Fibroblast of skin of left biceps (primary cell): Measurements from ENCODE around the gene FAM3B.
"Not testable (repeated sequence)": the region's sequence is repeated elsewhere in the genome, so short reads cannot be mapped to it uniquely, and the experiment has no call there.

Experiments
- DNase-seq, 2 experiments: peaks; one replicate each; pipeline ENCODE4 v3.0.0-alpha.2; 2013; ENCODE audit warnings: low read depth in 2 of 2

Gene FAM3B, protein sequence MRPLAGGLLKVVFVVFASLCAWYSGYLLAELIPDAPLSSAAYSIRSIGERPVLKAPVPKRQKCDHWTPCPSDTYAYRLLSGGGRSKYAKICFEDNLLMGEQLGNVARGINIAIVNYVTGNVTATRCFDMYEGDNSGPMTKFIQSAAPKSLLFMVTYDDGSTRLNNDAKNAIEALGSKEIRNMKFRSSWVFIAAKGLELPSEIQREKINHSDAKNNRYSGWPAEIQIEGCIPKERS

DNA sequence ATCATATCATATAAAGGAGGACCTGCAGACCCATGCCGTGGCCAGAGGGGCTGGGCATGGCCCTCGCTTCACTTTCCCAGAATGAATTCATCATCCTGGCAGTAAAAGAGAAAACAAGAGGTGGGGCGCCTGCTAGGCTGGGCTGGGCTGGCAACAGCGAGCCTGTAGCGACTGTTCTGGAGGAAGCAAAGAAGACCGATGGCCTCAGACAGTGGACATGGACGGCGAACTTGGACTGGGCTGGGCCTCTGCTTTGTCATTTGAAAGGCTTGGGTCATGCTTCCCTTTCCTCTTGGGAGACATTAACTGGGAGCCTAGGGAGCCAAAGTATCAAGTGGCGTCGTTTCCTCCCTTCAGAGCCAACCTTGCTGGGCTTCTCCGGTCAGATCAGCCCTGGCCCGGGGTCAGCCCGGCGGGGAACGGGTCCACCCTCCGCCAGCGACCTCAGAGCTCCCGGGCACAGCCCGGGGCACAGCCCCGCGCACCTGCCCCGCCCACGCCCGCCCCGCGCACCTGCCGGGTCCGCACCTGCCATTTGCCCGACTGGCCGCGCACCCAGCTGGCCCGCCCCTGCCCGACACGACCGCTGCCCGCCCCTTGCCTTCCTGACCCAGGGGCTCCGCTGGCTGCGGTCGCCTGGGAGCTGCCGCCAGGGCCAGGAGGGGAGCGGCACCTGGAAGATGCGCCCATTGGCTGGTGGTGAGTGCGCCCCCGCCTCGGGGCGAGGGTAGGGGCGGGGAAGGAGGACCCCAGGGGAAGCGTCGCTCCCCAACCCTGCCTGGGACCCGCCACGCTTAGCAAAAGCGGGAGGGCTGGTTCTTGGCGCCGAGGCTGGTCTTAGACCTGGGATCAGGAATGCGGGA, at the start of gene FAM3B:
Gene FAM3B, plus strand, starts transcription at position 602 of the 863 bp plus-strand sequence. Its CDS starts 79 bp downstream, at position 681.
- no peak for DNase-seq

DNA sequence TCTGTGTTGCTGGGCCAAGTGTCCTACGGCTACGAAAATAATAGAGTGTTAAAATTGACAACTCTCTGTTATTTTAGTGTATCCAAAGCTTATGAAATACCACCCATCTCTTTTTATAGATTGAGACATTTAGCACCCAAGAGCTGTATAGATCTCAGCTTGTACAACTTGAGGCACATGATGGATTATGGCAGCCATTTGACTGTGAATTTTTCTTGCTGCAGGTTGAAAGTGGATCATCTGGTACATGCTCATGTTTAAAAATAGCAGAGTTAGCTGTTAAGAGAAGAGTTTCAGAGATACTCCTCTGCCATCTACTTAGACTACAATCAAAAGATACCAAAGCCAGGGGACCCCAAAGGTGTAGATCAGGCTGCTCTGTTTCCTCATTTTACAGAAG, 49.3 kb upstream of the FAM3B start:
- no peak for DNase-seq

DNA sequence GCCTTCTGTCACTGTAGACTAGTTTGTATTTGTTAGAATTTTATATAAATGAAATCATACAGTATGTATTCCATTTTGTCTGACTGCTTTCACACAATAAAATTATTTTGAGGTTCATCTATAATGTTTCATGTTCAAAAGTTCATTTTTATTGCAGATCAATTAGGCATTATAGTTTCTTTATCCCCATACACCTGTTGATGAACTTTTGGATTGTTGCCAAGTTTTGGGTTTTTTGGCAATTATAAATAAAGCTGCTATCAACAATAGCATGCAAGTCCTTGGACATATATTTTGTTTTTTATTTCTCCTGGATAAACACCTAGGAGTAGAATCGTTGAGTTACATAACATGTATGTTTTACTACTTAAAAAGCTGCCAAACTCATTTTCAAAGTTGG, 47.1 kb upstream of the FAM3B start:
- no peak for DNase-seq

DNA sequence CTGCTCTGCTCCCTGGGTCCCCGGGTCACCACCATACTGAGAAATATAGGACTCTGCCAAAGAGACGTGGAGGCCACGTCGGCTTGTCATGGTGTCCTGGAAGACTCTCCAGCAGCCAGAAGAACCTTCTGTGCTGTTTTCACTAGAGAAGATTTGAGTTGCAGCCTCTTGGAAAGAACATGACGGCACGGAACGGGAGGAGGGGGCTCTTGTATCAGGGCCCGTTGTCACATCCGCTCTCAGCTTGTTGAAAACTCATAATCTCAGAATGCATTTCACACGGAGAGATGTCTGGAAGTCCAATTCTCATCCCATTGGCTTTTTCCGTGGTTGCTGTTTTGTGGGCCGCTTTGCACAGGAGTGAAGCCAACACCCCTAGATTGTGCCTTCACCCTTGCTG, 39.4 kb upstream of the FAM3B start:
- no peak for DNase-seq

DNA sequence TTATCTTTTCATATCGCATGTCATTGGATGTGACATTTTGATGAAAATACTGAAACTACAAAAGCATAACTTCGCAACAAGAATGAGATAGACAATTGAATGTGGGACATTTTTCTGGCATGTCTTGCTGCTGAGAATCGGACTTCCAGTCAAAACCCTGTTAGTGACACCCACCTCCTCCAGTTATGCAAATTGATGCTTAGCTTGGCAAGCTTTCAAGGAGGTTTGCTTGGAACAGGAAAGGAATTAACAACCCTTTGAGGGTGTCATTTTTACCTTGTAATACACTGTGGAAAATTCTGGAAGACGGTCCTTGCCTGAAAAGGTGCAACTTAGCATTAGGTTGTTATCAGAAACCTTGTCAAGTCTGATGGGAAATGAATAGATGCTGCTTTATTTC, 38.8 kb upstream of the FAM3B start:
- no peak for DNase-seq

DNA sequence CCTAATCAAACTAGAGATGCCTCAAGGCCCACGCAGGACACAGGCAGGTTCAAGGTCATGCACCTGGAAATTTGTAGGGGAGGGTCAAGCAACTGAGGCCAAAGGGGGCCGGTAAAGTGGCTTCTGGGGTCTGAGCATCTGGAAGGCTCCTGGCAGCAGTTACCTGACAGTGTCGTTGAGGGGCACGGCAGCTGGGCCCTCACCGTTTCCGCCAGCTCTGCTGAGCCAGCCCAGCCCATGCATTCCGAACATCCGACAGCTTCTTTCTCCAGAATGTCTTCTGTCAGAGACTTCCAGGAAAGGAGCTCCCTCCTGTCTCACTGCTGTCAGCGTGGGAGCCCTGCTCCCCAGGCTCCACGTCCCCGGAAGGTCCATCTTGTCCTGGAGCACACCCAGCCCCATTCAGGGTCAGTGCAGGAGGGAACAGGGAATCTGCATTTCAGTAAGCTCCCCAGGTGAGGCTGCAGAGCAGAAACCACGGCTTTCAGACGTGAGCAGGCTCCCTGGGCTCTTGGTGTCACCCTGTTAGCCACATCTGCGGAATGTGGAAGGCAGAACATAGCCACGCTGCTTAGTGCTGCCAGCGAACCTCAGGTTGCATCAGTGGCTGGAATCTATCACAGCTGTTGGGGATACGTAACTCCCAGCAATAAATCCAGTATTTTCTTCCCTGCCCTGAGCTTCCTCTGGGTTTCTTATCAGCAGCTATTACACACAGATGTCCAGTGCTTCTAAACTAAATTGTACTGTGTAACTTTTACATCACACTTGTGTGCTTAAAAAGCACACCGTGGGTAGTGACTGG, 36.3 kb upstream of the FAM3B start:
- peak; percentile 42 to 47 for DNase-seq

DNA sequence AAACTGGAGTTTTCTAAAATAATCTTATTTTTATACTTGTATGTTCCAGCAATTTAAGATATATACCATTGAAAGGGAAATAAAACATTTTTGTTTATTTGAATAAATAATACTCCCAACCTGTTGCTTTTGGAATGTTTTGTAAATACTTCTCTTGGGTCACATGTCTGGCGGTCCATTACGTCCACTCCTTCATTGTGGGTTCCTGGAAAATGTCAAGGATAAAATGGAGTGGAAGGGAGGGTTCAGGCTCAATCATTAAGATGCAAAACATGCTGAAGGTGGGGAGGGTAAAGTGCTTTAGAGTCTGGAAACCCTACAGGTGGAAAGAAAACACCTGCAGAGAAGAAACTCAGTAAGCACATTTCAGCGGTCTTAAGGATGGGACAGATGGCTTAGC, 34.2 kb upstream of the FAM3B start:
- DNase-seq, result no peak

DNA sequence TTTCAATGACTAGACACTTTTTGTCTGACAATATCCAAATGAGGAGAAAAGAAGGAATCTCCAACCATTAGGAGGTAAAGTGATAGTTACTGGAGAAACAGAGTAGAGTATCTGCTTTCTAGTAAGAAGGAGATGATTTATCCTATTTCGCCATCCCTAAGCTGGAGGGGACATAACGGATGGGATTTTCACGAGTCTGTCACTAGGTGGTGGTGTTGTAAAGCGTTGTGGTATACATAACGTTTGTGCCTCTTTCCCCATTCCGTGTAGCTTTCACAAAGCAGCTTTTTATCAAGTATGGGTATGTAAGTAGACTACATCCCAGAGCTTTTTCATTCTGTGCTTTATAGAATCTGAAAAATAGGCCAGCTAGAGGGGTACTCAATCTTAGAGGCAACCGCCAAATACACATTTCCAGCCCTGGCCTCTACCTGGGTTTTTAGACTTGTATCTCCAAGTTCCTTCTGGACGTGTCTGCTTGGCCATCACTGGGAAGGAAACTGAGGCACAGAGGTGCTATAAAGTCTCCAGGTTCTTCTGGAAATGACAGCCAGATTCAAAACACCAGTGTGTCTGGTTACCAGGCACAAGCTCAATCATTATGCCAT, 33.3 kb upstream of the FAM3B start:
- DNase-seq, result peak; percentile 63 to 64

DNA sequence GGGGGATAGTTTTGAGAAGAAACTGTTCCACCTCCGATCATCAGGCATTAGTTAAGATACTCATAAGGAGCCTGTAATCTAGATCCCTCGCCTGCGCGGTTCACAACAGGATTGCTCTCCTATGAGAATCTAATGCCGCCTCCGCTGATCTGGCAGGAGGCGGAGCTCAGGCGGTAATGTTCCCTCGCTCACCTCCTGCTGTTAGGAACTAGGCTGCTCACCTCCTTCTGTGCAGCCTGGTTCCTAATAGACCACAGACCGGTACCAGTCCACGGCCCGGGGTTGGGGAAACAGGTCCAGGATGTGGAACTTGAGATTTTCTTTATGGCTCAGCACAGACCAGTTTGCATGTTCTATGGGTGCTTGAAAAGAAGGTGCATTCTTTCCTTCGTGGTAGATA, 27.2 kb upstream of the FAM3B start:
- DNase-seq, result no peak

DNA sequence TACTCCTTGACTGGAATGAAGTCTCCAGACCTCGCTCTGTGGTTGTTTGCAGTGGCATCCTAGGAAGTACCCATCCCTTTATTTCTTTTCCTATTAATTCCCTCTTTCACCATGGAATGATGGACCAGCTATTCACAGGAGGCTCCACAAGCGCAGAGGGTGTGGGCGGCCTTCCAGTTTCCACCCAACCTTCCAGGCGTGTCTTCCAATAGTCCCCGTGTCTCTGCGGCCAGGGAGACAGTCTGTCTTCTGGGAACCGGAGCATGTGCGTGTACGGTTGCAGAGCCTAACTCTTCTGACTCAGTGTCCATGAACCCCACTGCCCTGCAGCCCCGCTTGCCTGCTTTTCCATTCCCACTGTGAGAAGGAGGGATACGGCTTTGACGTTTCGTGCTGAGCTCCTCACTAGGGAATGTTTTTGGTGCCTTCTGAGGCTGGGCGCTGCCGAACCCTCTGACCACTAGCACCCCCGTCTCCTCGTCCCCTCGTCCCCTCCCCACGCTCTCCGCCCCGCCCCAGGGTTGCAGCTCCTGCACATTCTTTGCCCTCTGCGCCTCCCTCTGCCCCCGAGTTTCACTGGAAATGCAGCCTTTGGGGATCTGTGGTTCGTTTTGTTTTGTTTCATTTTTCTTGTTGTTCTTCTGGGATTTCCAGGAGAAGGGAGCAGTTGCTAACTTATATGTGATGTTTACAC, 26.3 kb upstream of the FAM3B start:
- no peak for DNase-seq

DNA sequence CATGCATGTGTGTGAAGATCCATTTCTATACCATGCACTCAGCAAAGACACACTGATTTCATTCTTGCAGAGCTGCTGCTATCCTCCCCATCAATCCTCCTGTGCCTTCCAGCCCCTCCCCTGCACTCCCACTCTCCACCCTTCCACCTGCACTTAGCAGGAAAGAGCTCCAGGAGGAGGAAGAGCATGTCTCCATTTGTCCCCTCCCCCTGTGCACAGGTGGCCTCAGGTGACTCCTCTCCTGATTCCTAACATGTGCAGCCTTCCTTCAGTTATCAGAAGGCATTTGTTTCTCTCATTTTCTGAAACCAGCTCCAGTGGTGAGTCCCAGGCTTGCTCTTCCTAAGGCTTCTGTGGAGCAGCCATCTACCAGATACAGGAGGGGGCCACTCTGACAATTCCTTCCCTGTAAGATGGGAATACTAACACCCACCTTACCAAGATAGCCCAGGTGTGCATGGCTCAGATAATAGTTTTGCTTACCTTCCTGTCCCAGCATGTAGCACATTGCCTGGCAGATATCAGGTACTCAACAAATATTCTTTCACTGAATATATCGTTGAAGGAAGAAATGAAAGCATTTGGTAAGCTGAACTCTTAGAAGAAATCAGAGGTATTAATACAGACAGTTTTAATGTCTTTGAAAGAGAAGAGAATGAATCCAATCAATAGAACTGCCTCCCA, 21.9 kb upstream of the FAM3B start:
- DNase-seq, result no peak

DNA sequence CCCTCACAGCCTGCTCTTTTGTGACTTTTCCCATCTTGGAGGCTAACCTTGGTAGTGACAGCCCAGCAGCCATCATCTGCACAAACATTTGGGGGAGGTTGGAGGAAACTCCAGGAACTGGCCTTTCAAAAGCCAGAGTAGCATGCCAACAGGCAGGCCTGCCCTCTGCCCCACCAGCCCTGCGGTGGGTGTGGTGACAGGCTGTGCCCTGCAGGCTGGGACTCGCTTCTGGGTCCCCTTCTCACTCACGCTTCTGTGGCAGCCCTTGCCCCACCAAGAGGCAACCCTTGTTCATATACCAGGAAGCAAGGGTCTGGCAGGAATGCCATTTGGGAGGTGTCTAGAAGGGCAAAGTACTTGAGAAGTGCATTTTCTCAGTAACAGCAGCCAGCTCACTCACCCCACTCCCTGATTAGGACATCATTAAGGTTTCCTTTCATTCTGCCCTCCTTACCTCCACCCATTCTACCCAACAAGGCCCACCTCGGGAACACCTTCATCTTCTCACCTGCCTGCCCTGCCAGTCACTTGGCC, 20.8 kb upstream of the FAM3B start:
- DNase-seq, result no peak

DNA sequence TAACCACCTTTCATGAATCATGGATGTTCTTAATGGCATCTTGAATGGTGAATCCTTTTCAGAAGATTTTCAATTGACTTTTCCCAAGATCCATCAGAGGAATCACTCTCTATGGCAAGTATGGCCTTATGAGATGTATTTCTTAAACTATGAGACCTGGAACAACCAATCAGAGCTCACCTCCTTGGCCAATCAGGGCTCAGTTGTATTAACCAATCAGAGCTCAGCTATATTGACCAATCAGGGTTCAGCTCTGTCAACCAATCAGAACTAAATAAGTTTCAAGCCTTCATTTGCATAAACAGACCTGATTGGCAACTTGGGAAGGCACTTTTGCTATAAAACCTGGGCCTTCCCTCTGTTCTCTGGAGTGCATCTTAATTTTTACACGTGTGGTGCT, 13.6 kb upstream of the FAM3B start:
- no peak for DNase-seq

DNA sequence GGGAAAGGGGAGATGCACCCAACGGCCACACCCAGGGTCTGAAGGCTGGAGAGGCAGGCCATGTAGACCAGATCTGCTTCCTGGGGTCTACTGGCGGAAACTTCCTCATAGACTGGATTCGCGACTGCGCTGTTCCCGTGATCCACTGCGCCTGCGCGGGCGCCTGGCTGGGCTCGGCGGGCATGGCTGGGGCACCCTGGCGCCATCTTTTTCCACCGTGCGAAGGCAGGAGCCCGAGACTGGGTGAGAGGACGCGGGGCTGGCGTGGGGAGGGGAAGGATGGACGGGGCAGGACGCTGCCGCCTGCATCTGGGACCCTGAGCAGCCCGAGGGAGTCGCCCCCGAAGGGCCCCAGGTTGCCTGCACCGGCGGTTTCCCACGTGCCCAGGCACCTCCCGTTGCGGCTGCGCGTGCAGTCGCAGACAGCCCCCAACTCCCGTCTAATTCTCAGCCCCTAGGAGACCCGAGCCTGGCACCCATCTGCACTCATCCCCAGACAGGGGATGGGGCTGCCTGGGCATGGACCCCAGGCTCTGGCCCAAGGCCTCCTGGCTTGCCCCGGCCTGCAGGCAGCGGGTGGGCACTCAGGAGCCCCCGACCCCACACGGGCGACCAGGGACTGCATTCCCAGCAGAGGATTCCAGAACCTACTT, 12.4 kb upstream of the FAM3B start:
- DNase-seq, result no peak

DNA sequence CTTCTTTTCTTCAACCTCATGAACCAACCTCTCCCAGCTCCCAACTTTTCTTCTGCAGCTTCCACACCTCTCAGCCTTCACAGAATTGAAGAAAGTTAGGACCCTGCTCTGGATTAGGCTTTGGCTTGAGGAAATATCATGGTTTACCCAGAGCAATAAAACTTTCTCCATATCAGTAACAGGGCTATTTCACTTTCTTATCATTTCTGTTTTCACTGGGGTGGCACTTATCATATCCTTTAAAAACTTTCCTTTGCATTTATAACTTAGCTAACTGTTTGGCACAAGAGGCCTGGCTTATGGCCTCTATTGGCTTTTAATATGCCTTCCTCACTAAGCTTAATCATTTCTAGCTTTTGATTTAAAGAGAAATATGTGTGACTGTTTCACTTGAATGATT, 9.4 kb upstream of the FAM3B start:
- DNase-seq, result no peak

DNA sequence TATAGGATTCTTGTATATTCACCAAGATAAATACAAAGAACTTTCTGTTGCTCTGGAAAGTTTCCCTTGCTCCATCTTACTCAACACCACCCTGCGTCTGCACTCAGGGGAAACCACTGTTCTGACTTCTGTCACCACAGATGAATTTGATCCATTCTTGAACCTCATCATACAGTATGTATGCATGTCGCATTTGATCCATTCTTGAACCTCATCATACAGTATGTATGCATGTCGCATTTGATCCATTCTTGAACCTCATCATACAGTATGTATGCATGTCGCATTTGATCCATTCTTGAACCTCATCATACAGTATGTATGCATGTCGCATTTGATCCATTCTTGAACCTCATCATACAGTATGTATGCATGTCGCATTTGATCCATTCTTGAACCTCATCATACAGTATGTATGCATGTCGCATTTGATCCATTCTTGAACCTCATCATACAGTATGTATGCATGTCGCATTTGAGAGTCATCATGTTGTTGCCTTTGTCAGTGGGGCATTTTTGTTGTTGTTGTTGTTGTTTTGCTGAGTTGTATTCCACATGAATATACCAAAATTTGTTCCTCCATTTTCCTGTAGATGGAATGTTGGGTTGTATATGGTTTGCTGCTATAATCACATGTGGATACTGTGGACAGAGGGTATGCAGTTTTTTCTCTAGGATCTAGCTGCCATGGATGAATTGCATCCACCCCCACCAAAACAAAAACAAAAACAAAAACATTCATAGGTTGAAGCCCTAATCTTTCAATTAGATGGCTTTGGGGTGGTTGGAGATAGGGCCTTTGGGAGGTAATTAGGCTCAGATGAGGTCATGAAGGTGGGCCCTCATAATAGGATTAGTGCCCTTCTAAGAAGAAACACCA, 3.1 kb upstream of the FAM3B start:
- DNase-seq, result not testable (repeated sequence)

DNA sequence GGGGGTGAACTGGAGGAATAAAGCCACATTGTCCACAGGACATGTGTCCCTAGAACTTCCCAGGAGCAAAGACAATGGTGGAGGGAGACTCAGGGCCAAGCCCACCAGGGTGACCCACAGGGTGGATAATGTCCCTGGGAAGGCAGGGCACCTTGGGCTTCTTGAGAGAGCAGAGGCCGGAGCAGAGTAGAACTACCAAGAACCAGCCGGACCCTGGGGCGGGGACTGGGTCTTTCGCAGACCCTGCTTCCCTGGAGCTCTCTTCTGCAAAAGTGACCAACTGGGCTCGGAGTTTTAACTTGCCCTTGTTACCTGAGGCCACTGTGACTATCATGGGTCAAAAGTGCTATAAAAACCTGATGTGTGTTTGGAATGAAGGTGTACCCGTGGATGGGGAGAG, 875 bp upstream of the FAM3B start:
- DNase-seq, result no peak

DNA sequence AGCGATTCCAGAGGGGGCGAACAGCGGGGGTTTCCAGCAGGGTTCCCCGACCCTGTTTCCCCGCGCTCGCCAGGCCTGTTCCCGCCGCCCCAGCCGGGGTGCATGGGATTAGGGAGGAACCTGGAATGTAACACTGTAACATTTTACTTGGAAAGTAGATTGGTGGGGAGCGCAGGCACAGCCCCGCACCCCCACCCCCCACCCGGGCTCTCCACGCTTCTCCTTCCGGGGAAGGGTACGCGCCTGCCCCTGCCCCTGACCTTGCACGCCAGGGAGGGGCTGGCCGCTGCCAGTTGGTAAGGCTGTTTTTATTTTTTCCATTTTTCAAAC, 427 bp downstream of the FAM3B start:
- DNase-seq, result no peak

DNA sequence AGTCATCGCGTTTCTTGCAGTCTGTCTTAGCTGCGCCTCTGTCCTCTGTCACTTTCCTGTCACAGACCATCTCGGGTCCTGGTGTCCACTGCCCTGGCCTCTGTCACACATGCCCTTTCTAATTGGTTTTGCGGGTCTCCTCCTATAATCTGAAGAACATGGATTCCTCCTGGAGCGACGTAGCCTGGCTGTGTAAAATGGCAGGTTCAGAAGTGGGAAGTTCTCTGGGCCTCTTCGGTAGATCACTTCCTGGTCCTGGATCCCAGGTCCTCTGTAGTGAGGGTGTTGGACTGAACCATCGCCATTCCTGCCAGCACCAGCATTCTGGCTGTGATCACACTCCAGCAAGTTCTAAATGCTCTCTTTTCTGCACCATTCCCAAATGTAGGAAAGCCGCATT, 857 bp downstream of the FAM3B start:
- no peak for DNase-seq
